H1 (cell line): Measurements from ENCODE around the gene CDON. TPM values are rescaled to one million over a fixed set of nuclear protein-coding genes. Genes with fewer than 3 reads are reported as not detected.

Experiments used
- CTCF ChIA-PET: fragments of 300-600 bp; sonication (Branson Sonifier 250); formaldehyde crosslinking; loops from one replicate; lab custom pipeline; 2021; ENCODE audit not compliant: partially characterized antibody; lab: Charles Lee
- POLR2A ChIA-PET: fragments of 300-600 bp; sonication (Branson Sonifier 250); formaldehyde crosslinking; loops from one replicate; lab custom pipeline; 2021; ENCODE audit warnings: inconsistent platforms; ENCODE audit not compliant: partially characterized antibody; lab: Charles Lee
- DNase-seq, 2 experiments: peaks; one replicate each; pipeline versions ENCODE4 v3.0.0 to v3.0.0-alpha.2; 2010 to 2022; ENCODE audit warnings: low spot score in 2 of 2, low read depth in 1 of 2, mixed read lengths in 1 of 2
- FAIRE-seq: peaks from 2 replicates; lab custom pipeline; 2011; peaks lifted over from hg19 to GRCh38; lab: Jason Lieb, UNC
- H2AFZ ChIP-seq: 2 replicates; pipeline ENCODE4 v1.8.1; 2012; ENCODE audit warnings: low read length, inconsistent platforms
- H2AK5ac ChIP-seq: 2 replicates; pipeline ENCODE4 v1.6.1; 2013; ENCODE audit warnings: low read depth, low read length
- H2BK120ac ChIP-seq: replicated peaks from 2 replicates; pipeline ENCODE3; 2013; ENCODE audit warnings: low read depth, low read length, inconsistent platforms
- H2BK12ac ChIP-seq: 2 replicates; pipeline ENCODE4 v1.6.1; 2013; ENCODE audit warnings: low read depth, low read length
- H2BK15ac ChIP-seq: 2 replicates; pipeline ENCODE4 v1.6.1; 2013; ENCODE audit warnings: low read length
- H2BK20ac ChIP-seq: 2 replicates; pipeline ENCODE4 v1.6.1; 2013; ENCODE audit warnings: low read length
- H2BK5ac ChIP-seq: 2 replicates; pipeline ENCODE4 v1.6.1; 2013; ENCODE audit warnings: low read depth, low read length
- H3K14ac ChIP-seq: 2 replicates; pipeline ENCODE4 v1.6.1; 2013; ENCODE audit warnings: inconsistent platforms; ENCODE audit not compliant: insufficient read length
- H3K18ac ChIP-seq: 2 replicates; pipeline ENCODE4 v1.6.1; 2013; ENCODE audit warnings: low read length; ENCODE audit errors: extremely low read depth
- H3K23ac ChIP-seq: 2 replicates; pipeline ENCODE4 v1.6.1; 2013; ENCODE audit warnings: inconsistent platforms; ENCODE audit not compliant: insufficient read length
- H3K23me2 ChIP-seq: 2 replicates; pipeline ENCODE4 v1.6.1; 2013; ENCODE audit warnings: low read depth, low read length
- H3K27ac ChIP-seq: 2 replicates; pipeline ENCODE4 v1.6.1; 2011; ENCODE audit warnings: low read depth, low read length, inconsistent platforms
- H3K27me3 ChIP-seq, 4 experiments: replicated peaks in 1 of 4; 1 replicate in 1 of 4; 2 replicates in 3 of 4; pipeline versions ENCODE4 v1.6.1 to v1.8.1; 2011 to 2013; ENCODE audit warnings: low read length in 3 of 4, mild to moderate bottlenecking in 3 of 4, inconsistent platforms in 2 of 4, mixed read lengths in 2 of 4, moderate library complexity in 1 of 4; ENCODE audit not compliant: control insufficient read depth in 3 of 4, insufficient read depth in 3 of 4; ENCODE audit errors: extremely low read depth in 1 of 4
- H3K36me3 ChIP-seq, 4 experiments: 2 replicates each; pipeline versions ENCODE4 v1.6.1 to v1.8.1; 2011 to 2013; ENCODE audit warnings: mild to moderate bottlenecking in 4 of 4, low read length in 3 of 4, moderate library complexity in 2 of 4, control low read depth in 1 of 4, inconsistent platforms in 1 of 4; ENCODE audit not compliant: insufficient read depth in 4 of 4, control insufficient read depth in 2 of 4
- H3K4ac ChIP-seq: replicated peaks from 2 replicates; pipeline ENCODE3; 2013; ENCODE audit warnings: low read length, low read depth, mixed read lengths, inconsistent platforms; ENCODE audit not compliant: insufficient read length
- H3K4me1 ChIP-seq, 4 experiments: replicated peaks in 1 of 4; 1 replicate in 1 of 4; 2 replicates in 3 of 4; pipeline versions ENCODE4 v1.6.1 to v1.8.1; 2011 to 2013; ENCODE audit warnings: low read length in 3 of 4, inconsistent platforms in 2 of 4, mixed read lengths in 1 of 4; ENCODE audit not compliant: insufficient read depth in 4 of 4, control insufficient read depth in 3 of 4
- H3K4me2 ChIP-seq, 2 experiments: 2 replicates each; pipeline versions ENCODE4 v1.6.1 to v1.8.1; 2011 to 2013; ENCODE audit warnings: low read depth in 2 of 2, low read length in 2 of 2, control low read depth in 1 of 2, inconsistent platforms in 1 of 2, mild to moderate bottlenecking in 1 of 2; ENCODE audit not compliant: insufficient read depth in 1 of 2
- H3K4me3 ChIP-seq, 4 experiments: fragments of 200-600, 300-600 bp in 1 of 4; sonication (generic), shearing (Covaris generic), sonication (Bioruptor Twin) in 1 of 4; 2 replicates each; pipeline versions ENCODE4 v1.5.1 to v1.8.1; 2011 to 2016; ENCODE audit warnings: low read length in 4 of 4, low read depth in 3 of 4, control low read depth in 2 of 4, inconsistent platforms in 2 of 4, mild to moderate bottlenecking in 2 of 4, mixed read lengths in 1 of 4, moderate library complexity in 1 of 4; ENCODE audit not compliant: insufficient read depth in 2 of 4; ENCODE audit errors: extremely low read depth in 1 of 4
- H3K56ac ChIP-seq: replicated peaks from 2 replicates; pipeline ENCODE3; 2013; ENCODE audit warnings: low read depth, mild to moderate bottlenecking, mixed read lengths, low read length, inconsistent platforms; ENCODE audit not compliant: insufficient read length
- H3K79me1 ChIP-seq: 2 replicates; pipeline ENCODE4 v1.6.1; 2013; ENCODE audit warnings: low read depth, low read length, control low read depth
- H3K79me2 ChIP-seq, 2 experiments: 2 replicates each; pipeline versions ENCODE4 v1.6.1 to v1.8.1; 2012 to 2013; ENCODE audit warnings: low read length in 2 of 2, mild to moderate bottlenecking in 2 of 2, inconsistent platforms in 1 of 2; ENCODE audit not compliant: insufficient read depth in 2 of 2, control insufficient read depth in 1 of 2
- H3K9ac ChIP-seq, 4 experiments: replicated peaks in 1 of 4; 1 replicate in 1 of 4; 2 replicates in 3 of 4; pipeline versions ENCODE4 v1.6.1 to v1.8.1; 2011 to 2013; ENCODE audit warnings: low read depth in 3 of 4, low read length in 3 of 4, control low read depth in 2 of 4, mild to moderate bottlenecking in 2 of 4, moderate library complexity in 2 of 4, inconsistent platforms in 1 of 4; ENCODE audit errors: extremely low read depth in 1 of 4
- H3K9me3 ChIP-seq, 2 experiments: 2 replicates each; pipeline versions ENCODE4 v1.6.1 to v1.8.1; 2012 to 2013; ENCODE audit warnings: mild to moderate bottlenecking in 2 of 2, moderate library complexity in 2 of 2, control low read depth in 1 of 2, inconsistent platforms in 1 of 2, low read depth in 1 of 2, low read length in 1 of 2, mixed read lengths in 1 of 2; ENCODE audit not compliant: insufficient read depth in 2 of 2
- H4K20me1 ChIP-seq, 2 experiments: replicated peaks in 1 of 2; 2 replicates each; pipeline versions ENCODE3 to v1.8.1; 2011 to 2013; ENCODE audit warnings: inconsistent platforms in 2 of 2, low read length in 2 of 2, mild to moderate bottlenecking in 1 of 2; ENCODE audit not compliant: insufficient read depth in 2 of 2, control insufficient read depth in 1 of 2
- H4K5ac ChIP-seq: 2 replicates; pipeline ENCODE4 v1.6.1; 2013; ENCODE audit warnings: low read length, low read depth, mixed read lengths, inconsistent platforms; ENCODE audit not compliant: insufficient read length
- H4K8ac ChIP-seq: 2 replicates; pipeline ENCODE4 v1.8.0; 2013; ENCODE audit warnings: mild to moderate bottlenecking, moderate library complexity, low read length, inconsistent platforms; ENCODE audit not compliant: insufficient read depth; ENCODE audit errors: extremely low read depth
- H4K91ac ChIP-seq: replicated peaks from 2 replicates; pipeline ENCODE3; 2013; ENCODE audit warnings: low read length, mixed read lengths, inconsistent platforms; ENCODE audit not compliant: insufficient read length
- CBX8 ChIP-seq: fragments of 300-800, 300-1000 bp; sonication (generic); IDR thresholded peaks from 2 replicates; pipeline ENCODE4 v1.7.1; 2016; ENCODE audit warnings: low read depth, low read length, borderline replicate concordance
- EZH2 ChIP-seq: fragments of 200-600 bp; sonication (generic); IDR thresholded peaks from 2 replicates; pipeline ENCODE4 v1.7.1; 2012; ENCODE audit warnings: low read depth, mild to moderate bottlenecking, moderate library complexity, low read length, inconsistent platforms; ENCODE audit not compliant: severe bottlenecking
- JUND ChIP-seq: IDR thresholded peaks from 2 replicates; pipeline ENCODE4 v1.6.1; 2011; ENCODE audit warnings: mild to moderate bottlenecking, improper control_type of control experiment, low read length
- RFX5 ChIP-seq: IDR thresholded peaks from 2 replicates; pipeline ENCODE4 v1.6.1; 2011; ENCODE audit warnings: low read depth, low read length, improper control_type of control experiment, borderline replicate concordance
- TBP ChIP-seq: IDR thresholded peaks from 2 replicates; pipeline ENCODE4 v1.6.1; 2011; ENCODE audit warnings: low read depth, low read length, improper control_type of control experiment
- YY1 ChIP-seq: IDR thresholded peaks from 2 replicates; pipeline ENCODE4 v1.6.1; 2011; ENCODE audit warnings: low read depth, mild to moderate bottlenecking, low read length
- polyA plus RNA-seq, 7 experiments: library from polyadenylated mRNA; depleted of rRNA in 3 of 7; stranded (reverse) in 5 of 7; unstranded in 2 of 7; fragments of >200 nt in 5 of 7; fragments of 200-250 nt in 2 of 7; gene quantifications; 1 replicate in 5 of 7; 2 replicates in 1 of 7; 4 replicates in 1 of 7; pipeline versions ENCODE4 v1.2.1 to v1.2.3, GENCODE V29; 2011 to 2013; ENCODE audit warnings: missing spikeins in 2 of 7, mixed read lengths in 2 of 7
- total RNA-seq: library from RNA; stranded (reverse); fragmentation: NEBNext Ultra II Directional; extraction: Animal tissue kit (Norgen Biotek cat#: 25700); gene quantifications from 2 replicates; pipeline ENCODE4 v1.2.1, GENCODE V29; 2021
- TF ChIP-seq, protein P1 (sequence below): IDR thresholded peaks from 2 replicates; pipeline ENCODE4 v1.6.1; 2011; ENCODE audit warnings: low read length, improper control_type of control experiment

CDON gene
- total and polyA plus RNA-seq, 2 of the 8 experiments (the other 6 are each of a cell fraction or from before 2014, with no cell fraction given): 11.0 to 32.5 TPM

DNA sequence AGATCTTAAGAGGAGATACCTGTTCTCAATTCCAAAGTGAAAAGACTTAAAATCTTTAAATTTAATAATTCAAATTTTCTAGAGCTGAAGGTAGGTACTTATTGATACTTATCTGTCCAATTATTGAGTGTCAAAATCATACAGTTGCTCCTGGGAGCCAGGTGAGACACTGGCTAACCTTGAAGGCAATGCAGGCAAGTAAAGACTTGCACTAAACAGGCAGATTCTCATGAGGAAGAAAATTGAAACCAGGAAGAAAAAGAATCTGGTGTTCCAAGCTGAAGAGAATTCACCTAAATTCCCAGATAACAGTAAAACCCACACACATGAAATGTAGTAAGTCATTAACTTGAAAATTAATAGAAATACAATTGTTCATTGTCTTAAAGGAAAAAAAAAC, 86.5 kb downstream of the CDON start:
- POLR2A ChIA-PET: no interaction called here
- Histone ChIP-seq H2AFZ (no peak overlapping the region), H3K18ac (no peak overlapping the region), H3K23me2 (no peaks in the 10 kb centered on the region), H4K20me1 (no peaks in the 10 kb centered on the region), H3K27ac (no peak overlapping the region), H3K14ac (no peak overlapping the region), H4K5ac (no peak overlapping the region), H3K36me3 (peaks cover 0 to 17% (median 0%) of the 10 kb centered on the region in 4 experiments; a peak in 2 of 8 replicates), H3K27me3 (no peaks in the 10 kb centered on the region), H3K4me1 (peaks cover 0 to 3% (median 0%) of the 10 kb centered on the region in 4 experiments; a peak in 2 of 7 replicates), H2BK5ac (no peak overlapping the region), H3K4me2 (no peak overlapping the region), H3K4ac (no peak overlapping the region), H2AK5ac (no peak overlapping the region), H2BK120ac (no peak overlapping the region), H3K9me3 (no peaks in the 10 kb centered on the region), H3K56ac (no peak overlapping the region), H3K79me2 (no peaks in the 10 kb centered on the region), H3K23ac (no peak overlapping the region), H2BK12ac (no peak overlapping the region), H4K91ac (no peak overlapping the region), H3K4me3 (no peak overlapping the region), H4K8ac (no peak overlapping the region), H3K9ac (no peak overlapping the region), H2BK20ac (no peak overlapping the region), H2BK15ac (no peak overlapping the region), H3K79me1 (no peaks in the 10 kb centered on the region)
- no peak for FAIRE-seq
- DNase-seq: no peak
- CTCF ChIA-PET: interaction anchor here (1.1 kb wide), 1 partner anchor 34 kb away, joined by 3 read pairs; no protein-coding TSS in a partner anchor
- TF ChIP-seq YY1 (no peak), RFX5 (no peak), JUND (no peak), TBP (no peak), EZH2 (no peak), CBX8 (no peak)
- TF ChIP-seq, protein P1, sequence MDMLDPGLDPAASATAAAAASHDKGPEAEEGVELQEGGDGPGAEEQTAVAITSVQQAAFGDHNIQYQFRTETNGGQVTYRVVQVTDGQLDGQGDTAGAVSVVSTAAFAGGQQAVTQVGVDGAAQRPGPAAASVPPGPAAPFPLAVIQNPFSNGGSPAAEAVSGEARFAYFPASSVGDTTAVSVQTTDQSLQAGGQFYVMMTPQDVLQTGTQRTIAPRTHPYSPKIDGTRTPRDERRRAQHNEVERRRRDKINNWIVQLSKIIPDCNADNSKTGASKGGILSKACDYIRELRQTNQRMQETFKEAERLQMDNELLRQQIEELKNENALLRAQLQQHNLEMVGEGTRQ: no peak
